PFSK-1 (cell line): Measurements from ENCODE around the gene PC.

Experiments
- POLR2AphosphoS5 ChIP-seq: IDR thresholded peaks from 2 replicates; pipeline ENCODE4 v1.6.1; 2012; ENCODE audit warnings: low read depth, mild to moderate bottlenecking, control low read depth, low read length, moderate library complexity
- SIN3A ChIP-seq: IDR thresholded peaks from 2 replicates; pipeline ENCODE4 v1.6.1; 2012; ENCODE audit warnings: mild to moderate bottlenecking, low read length, moderate library complexity, borderline replicate concordance; ENCODE audit not compliant: insufficient read depth
- TF ChIP-seq, protein P1 (sequence below), 2 experiments: IDR thresholded peaks; 2 replicates each; pipeline versions ENCODE4 v1.6.1 to v1.8.0; 2011 to 2012; ENCODE audit warnings: low read depth in 2 of 2, low read length in 2 of 2, control low read depth in 1 of 2, inconsistent platforms in 1 of 2, mild to moderate bottlenecking in 1 of 2, moderate library complexity in 1 of 2; ENCODE audit not compliant: insufficient read depth in 1 of 2

- no peak for TF ChIP-seq SIN3A
- TF ChIP-seq, protein P1, sequence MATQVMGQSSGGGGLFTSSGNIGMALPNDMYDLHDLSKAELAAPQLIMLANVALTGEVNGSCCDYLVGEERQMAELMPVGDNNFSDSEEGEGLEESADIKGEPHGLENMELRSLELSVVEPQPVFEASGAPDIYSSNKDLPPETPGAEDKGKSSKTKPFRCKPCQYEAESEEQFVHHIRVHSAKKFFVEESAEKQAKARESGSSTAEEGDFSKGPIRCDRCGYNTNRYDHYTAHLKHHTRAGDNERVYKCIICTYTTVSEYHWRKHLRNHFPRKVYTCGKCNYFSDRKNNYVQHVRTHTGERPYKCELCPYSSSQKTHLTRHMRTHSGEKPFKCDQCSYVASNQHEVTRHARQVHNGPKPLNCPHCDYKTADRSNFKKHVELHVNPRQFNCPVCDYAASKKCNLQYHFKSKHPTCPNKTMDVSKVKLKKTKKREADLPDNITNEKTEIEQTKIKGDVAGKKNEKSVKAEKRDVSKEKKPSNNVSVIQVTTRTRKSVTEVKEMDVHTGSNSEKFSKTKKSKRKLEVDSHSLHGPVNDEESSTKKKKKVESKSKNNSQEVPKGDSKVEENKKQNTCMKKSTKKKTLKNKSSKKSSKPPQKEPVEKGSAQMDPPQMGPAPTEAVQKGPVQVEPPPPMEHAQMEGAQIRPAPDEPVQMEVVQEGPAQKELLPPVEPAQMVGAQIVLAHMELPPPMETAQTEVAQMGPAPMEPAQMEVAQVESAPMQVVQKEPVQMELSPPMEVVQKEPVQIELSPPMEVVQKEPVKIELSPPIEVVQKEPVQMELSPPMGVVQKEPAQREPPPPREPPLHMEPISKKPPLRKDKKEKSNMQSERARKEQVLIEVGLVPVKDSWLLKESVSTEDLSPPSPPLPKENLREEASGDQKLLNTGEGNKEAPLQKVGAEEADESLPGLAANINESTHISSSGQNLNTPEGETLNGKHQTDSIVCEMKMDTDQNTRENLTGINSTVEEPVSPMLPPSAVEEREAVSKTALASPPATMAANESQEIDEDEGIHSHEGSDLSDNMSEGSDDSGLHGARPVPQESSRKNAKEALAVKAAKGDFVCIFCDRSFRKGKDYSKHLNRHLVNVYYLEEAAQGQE (IDR thresholded peaks at IDR 0.05; ENCODE audit: insufficient read depth in 1 of 2, low read depth in 2 of 2, low read length in 2 of 2), result no peak
- no peak for TF ChIP-seq POLR2AphosphoS5
Observed at GRCh38 chr11:66934950-66935779, 23.0 kb downstream of the PC start.
